Omental fat pad (tissue), 4 donors: ENCODE measurements around the gene CFAP46. TPM values are rescaled to one million over a fixed set of nuclear protein-coding genes. Genes with fewer than 3 reads are reported as not detected.

ENCODE experiments used
- ATAC-seq: fragments of 150-250 bp; one replicate; pipeline ENCODE4 v1.9.1; 2016; ENCODE audit warnings: mild to moderate bottlenecking, moderate library complexity; ENCODE audit not compliant: low FRiP score
- DNase-seq: peaks from one replicate; pipeline ENCODE4 v3.0.0-alpha.2; 2019; ENCODE audit warnings: low spot score
- total RNA-seq, 4 donors: library from RNA; depleted of rRNA; stranded (reverse); fragments of >200 nt; gene quantifications; one replicate each; pipeline ENCODE4 v1.1.0, GENCODE V29; 2016
- TF ChIP-seq, protein P1 (sequence below), 3 donors: fragments of 450-650 bp; IDR thresholded peaks; one replicate each; pipeline ENCODE4 v1.5.1; 2016 to 2017; ENCODE audit warnings: antibody characterized with exemption in 3 of 3, mild to moderate bottlenecking in 3 of 3, moderate library complexity in 2 of 3

Gene CFAP46
- total RNA-seq, 4 donors from 2014 or later: 0.24 to 0.37 TPM; not detected in 2

DNA sequence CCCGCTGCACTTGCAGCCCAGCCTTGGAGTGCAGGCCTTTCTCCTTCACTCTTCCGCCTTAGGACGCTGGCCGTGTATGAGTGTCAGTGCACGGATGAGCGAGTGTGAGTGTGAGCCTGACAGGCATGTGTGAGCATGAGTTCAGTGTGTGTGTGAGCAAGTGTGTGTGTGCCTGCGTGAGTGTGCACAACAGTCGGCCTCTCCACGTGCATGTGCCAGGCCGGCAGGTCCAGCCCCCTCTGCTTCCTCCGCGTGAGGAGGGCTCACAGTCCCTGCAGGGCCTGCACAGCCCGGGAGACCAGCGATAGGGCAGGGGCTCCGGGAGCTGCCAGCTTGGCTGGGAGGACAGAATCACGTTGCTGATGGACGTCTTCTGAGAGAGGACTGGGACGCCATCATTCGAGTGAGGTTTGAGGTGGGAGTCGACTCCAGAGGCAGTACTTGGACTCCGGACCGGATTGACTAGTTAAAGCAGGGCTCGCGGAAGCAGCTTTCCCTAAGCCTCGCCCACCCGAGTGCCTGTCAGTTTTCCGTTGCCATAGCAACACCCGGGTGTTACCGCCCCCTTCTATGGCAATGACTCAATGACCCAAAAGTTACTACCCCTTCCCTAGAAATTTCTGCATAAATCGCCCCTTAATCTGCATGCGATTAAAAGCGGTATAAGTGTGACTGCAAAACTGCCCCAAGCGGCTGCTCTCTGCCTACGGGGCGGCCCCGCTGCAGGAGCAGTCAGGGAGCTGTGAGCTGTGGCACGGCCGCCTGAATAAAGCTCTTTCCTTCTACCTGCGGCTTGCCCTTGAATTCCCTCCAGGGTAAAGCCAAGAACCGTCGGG, 19.6 kb upstream of the CFAP46 start:
- DNase-seq: peak; percentile 60
- peak; percentile 56 for ATAC-seq
- TF ChIP-seq, protein P1, sequence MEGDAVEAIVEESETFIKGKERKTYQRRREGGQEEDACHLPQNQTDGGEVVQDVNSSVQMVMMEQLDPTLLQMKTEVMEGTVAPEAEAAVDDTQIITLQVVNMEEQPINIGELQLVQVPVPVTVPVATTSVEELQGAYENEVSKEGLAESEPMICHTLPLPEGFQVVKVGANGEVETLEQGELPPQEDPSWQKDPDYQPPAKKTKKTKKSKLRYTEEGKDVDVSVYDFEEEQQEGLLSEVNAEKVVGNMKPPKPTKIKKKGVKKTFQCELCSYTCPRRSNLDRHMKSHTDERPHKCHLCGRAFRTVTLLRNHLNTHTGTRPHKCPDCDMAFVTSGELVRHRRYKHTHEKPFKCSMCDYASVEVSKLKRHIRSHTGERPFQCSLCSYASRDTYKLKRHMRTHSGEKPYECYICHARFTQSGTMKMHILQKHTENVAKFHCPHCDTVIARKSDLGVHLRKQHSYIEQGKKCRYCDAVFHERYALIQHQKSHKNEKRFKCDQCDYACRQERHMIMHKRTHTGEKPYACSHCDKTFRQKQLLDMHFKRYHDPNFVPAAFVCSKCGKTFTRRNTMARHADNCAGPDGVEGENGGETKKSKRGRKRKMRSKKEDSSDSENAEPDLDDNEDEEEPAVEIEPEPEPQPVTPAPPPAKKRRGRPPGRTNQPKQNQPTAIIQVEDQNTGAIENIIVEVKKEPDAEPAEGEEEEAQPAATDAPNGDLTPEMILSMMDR (IDR thresholded peaks at IDR 0.05): no peak

DNA sequence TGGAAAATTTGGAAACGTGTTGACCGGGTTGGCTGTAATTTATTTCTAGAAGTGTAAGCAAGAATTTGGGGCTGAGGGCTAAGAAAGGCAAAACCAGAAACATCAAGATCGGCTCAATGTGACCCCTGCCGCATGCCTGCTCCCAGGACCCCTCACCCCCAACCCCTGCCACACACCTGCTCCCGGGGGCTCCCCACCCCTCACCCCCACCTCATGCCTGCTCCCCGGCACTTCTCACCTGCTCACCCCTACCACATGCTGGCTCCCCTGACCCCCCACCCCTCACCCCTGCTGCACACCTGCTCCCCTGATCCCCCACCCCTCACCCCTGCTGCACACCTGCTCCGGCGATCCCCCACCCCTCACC, 19.0 kb upstream of the CFAP46 start:
- DNase-seq (no peak), ATAC-seq (no peak)
- TF ChIP-seq, protein P1 (IDR thresholded peaks at IDR 0.05): no peak

DNA sequence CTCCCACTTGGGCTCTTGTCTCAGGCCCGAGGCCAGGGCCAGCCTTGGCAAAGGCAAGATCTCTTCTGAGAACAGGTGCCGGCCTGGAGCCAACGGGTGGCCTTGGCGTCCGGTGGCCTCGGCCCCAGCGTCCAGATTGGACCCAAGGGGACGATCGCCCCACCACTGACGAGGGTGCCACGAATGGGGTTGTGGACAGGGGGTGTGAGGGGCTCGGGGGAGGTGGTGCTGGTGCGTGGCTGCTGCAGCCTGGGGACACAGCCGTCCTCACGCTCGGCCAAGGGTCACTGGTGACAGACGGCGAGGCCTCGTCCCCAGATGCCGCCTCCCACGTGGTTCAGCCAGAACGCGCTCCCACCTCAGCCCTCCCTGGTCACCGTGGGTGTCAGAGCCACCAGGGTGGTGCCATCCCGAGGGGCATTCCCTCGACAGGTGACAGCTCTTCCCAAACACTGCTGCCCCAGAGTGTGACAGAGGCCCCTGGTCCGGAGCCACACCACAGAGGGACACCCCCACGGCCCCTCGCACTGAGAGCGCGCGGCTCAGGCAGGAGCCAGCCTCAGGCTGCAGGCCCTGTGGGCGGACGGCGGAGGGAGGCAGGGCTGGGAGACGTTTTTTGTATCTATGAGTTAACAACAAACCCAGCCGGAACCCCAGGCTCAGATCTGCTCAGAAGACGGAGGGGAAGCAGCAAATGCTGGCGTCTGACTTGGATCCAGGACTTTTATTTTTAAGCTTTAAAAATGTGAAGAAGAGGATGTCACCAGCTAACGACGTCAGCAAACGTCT, 18.5 kb upstream of the CFAP46 start:
- ATAC-seq: no peak
- no peak for DNase-seq
- TF ChIP-seq, protein P1 (IDR thresholded peaks at IDR 0.05): no peak

DNA sequence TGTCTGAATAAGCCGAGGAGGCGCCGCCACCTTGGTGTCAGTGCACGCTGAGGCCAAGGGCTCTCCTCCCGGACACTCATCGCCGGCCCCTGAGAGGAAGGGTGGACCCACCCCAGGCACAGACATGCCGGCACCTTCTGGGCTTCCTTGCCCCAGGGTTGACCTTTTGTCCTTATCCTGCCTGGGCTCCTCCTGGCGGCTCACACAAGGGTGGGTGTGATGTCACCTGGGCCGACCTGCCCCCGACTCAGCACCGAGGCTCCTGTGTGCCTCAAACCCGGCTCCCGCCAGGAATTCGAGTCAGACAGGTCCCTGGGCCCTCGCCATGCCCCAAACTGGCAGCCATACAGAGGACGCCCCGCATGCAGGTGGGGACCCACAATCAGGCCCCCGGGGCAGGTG, 17.7 kb upstream of the CFAP46 start:
- ATAC-seq: no peak

DNA sequence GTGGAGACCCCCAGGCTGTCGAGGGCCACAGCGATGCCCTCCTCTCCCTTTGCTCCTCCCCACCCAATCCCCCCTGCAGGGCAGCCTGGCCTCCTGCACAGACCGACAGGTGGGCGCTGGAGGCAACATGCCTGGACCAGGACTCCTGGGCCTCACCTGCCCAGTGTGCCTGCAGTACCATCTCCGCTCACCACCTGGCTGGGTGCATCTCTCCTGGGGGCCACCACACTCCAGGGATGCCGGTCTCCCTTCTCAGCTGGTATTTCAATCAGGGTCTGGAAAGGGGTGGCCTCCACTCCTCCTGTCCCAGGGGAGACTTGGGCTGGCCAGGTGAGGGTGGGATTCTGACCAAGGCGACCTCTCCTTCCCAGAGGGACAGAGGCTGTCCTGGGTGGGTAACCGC, 17.2 kb upstream of the CFAP46 start:
- ATAC-seq: no peak
- no peak for DNase-seq
- TF ChIP-seq, protein P1 (IDR thresholded peaks at IDR 0.05): no peak

More for the DNA sequence above, 17.7 kb upstream of the CFAP46 start:
- DNase-seq: no peak
- TF ChIP-seq, protein P1 (IDR thresholded peaks at IDR 0.05): no peak

DNA sequence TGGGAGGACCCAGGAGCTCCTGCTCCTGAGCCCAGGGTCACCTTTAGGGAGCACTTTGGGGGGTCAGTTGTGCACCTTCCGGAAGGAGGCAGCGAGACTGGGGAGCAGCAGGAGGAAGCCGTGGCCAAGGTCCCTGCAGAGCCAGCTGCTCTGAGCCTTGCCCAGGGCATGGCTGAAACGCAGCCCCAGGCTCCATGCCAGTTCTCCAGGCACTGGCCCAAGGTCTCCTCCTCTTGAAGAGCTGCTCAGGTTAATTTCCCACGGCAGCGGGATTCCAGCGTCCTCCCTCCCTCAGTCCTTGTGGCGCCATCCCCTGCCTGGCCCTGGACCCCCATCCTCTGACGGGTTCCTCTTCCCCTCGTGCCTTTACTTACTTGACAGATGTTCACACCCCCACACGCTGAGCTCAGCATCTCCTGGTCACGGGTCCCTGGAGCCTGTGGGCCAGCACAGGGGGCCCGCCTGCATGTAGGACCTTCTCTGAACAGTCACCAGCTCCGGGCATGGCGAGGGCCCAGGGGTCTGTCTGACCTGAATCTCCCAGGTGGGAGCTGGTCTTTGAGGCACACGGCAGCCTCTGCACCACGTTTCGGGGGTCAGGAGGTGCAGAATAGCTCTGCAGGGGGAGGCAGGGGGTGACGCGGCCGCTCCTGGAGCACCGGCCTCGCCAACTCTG, 16.7 kb upstream of the CFAP46 start:
- DNase-seq (no peak), ATAC-seq (no peak)
- TF ChIP-seq, protein P1 (IDR thresholded peaks at IDR 0.05): no peak
